ENCODE measurements around the gene CTDSP2.
"Not testable (repeated sequence)": the region's sequence is repeated elsewhere in the genome, so short reads cannot be mapped to it uniquely, and the experiment has no call there.

Gene CTDSP2

GRCh38 chr12:57782608-57783465 is 63.7 kb downstream of the CTDSP2 start, which contains the start of gene TSFM:
TSS of gene TSFM (plus strand) at chr12:57782787. CDS start at chr12:57782802, 15 bp downstream.
- DNase-seq (ENCODE audit: low read depth in 2 of 2): peak; percentile 94 to 97

- DNase-seq (ENCODE audit: low read depth in 2 of 2): no peak
Observed at GRCh38 chr12:57782243-57782607, 64.3 kb downstream of the CTDSP2 start.

GRCh38 chr12:57781801-57782200 is 64.7 kb downstream of the CTDSP2 start:
- no peak for DNase-seq (ENCODE audit: low read depth in 2 of 2)

GRCh38 chr12:57781244-57781643 is 65.3 kb downstream of the CTDSP2 start:
- DNase-seq (ENCODE audit: low read depth in 2 of 2): no peak

GRCh38 chr12:57780284-57780897 is 66.1 kb downstream of the CTDSP2 start:
- no peak for DNase-seq (ENCODE audit: low read depth in 2 of 2)

GRCh38 chr12:57779736-57780135 is 66.8 kb downstream of the CTDSP2 start:
- DNase-seq (ENCODE audit: low read depth in 2 of 2): no peak

- DNase-seq (ENCODE audit: low read depth in 2 of 2): no peak
Observed at GRCh38 chr12:57777911-57778310, 68.6 kb downstream of the CTDSP2 start.

GRCh38 chr12:57777367-57777766 is 69.2 kb downstream of the CTDSP2 start:
- no peak for DNase-seq (ENCODE audit: low read depth in 2 of 2)

GRCh38 chr12:57776247-57776587 is 70.3 kb downstream of the CTDSP2 start:
- DNase-seq (ENCODE audit: low read depth in 2 of 2): no peak

- DNase-seq (ENCODE audit: low read depth in 2 of 2): no peak
Observed at GRCh38 chr12:57775563-57776246, 70.8 kb downstream of the CTDSP2 start.

- DNase-seq (ENCODE audit: low read depth in 2 of 2): no peak
Observed at GRCh38 chr12:57775044-57775443, 71.5 kb downstream of the CTDSP2 start.

GRCh38 chr12:57774634-57775033 is 71.9 kb downstream of the CTDSP2 start:
- not testable (repeated sequence) for DNase-seq (ENCODE audit: low read depth in 2 of 2)

GRCh38 chr12:57772429-57773322 is 73.9 kb downstream of the CTDSP2 start, which contains the start of gene EEF1AKMT3:
TSS of gene EEF1AKMT3 (plus strand) at chr12:57772614. CDS start at chr12:57772725, 111 bp downstream.
- DNase-seq (ENCODE audit: low read depth in 2 of 2): no peak

- DNase-seq (ENCODE audit: low read depth in 2 of 2): peak; percentile 66 to 69
Observed at GRCh38 chr12:57771873-57772428, 74.6 kb downstream of the CTDSP2 start, which contains the start of gene METTL1. TSS of gene METTL1 (minus strand) at chr12:57772105. CDS start at chr12:57772083, 22 bp downstream.

- peak in 1 of 2 donors; percentile 41 for DNase-seq (ENCODE audit: low read depth in 2 of 2)
Observed at GRCh38 chr12:57771236-57771872, 75.2 kb downstream of the CTDSP2 start.

- no peak for DNase-seq (ENCODE audit: low read depth in 2 of 2)
Observed at GRCh38 chr12:57770734-57771133, 75.8 kb downstream of the CTDSP2 start.
